K562 (cell line): ENCODE measurements around the gene CXCL1. TPM values are rescaled to one million over a fixed set of nuclear protein-coding genes. Genes with fewer than 3 reads are reported as not detected.
A peak's percentile ranks its signal among the peaks of the same experiment; 100 is the strongest.

Experiments used
- CTCF ChIP-seq, 3 experiments: IDR thresholded peaks in 2 of 3; conservative IDR thresholded peaks in 1 of 3; 2 replicates each; pipeline ENCODE4 v1.5.1; 2011 to 2012; ENCODE audit warnings: low read length in 3 of 3, mild to moderate bottlenecking in 3 of 3, control low read depth in 2 of 3, improper control_type of control experiment in 1 of 3, inconsistent platforms in 1 of 3, low read depth in 1 of 3, mixed read lengths in 1 of 3, moderate library complexity in 1 of 3; ENCODE audit not compliant: insufficient read depth in 2 of 3
- REST ChIP-seq, 2 experiments: fragments of 450-650 bp; formaldehyde crosslinking in 1 of 2; IDR thresholded peaks; 2 replicates each; pipeline versions ENCODE4 v1.4.0 to v1.6.1; 2014 to 2020; ENCODE audit warnings: mild to moderate bottlenecking in 2 of 2, borderline replicate concordance in 1 of 2, low read depth in 1 of 2
- SMC3 ChIP-seq: conservative IDR thresholded peaks from 2 replicates; pipeline ENCODE4 v1.6.1; 2011; ENCODE audit warnings: low read depth, low read length, improper control_type of control experiment; ENCODE audit not compliant: insufficient read depth
- TCFL5 ChIP-seq: fragments of 250-450 bp; sonication (Bioruptor Pico); conservative IDR thresholded peaks from 2 replicates; pipeline ENCODE4 v1.6.1; 2021; ENCODE audit warnings: mild to moderate bottlenecking, moderate library complexity, matching md5 sums
- ZBTB7A ChIP-seq: IDR thresholded peaks from 2 replicates; pipeline ENCODE4 v1.6.1; 2011; ENCODE audit warnings: low read depth, mild to moderate bottlenecking, low read length, moderate library complexity, borderline replicate concordance; ENCODE audit not compliant: control insufficient read depth
- ZFX ChIP-seq: sonication (generic); formaldehyde crosslinking; IDR thresholded peaks from 2 replicates; pipeline ENCODE4 v1.8.0; 2022; ENCODE audit warnings: mild to moderate bottlenecking, missing genetic modification reagents, moderate library complexity
- ZNF23 ChIP-seq: fragments of 250-450 bp; sonication (Bioruptor Pico); IDR thresholded peaks from 2 replicates; pipeline ENCODE4 v1.4.0; 2020; ENCODE audit warnings: mild to moderate bottlenecking
- polyA plus RNA-seq, 8 experiments: library from polyadenylated mRNA; depleted of rRNA in 4 of 8; stranded (reverse) in 5 of 8; unstranded in 3 of 8; fragments of >200 nt; fragmentation: Nextera tagmentation in 2 of 8; fragmentation: Illumina TruSeq in 1 of 8; extraction: Ambion mirVana in 2 of 8; extraction: Trizol in 1 of 8; gene quantifications; 2 replicates each; pipeline versions ENCODE4 v1.2.1 to v1.2.3, GENCODE V29; 2011 to 2014; ENCODE audit warnings: inconsistent platforms in 1 of 8, missing spikeins in 1 of 8
- total RNA-seq, 7 experiments: library from RNA; depleted of rRNA in 6 of 7; stranded (reverse); fragments of >200 nt in 6 of 7; fragmentation: Illumina TruSeq in 2 of 7; extraction: Trizol in 2 of 7; gene quantifications; 2 replicates each; pipeline versions ENCODE4 v1.2.1 to v1.2.3, GENCODE V29; 2011 to 2021; ENCODE audit warnings: low replicate concordance in 1 of 7
- TF ChIP-seq, protein P1 (sequence below), 2 experiments: fragments of 450-650 bp; conservative IDR thresholded peaks; 2 replicates each; pipeline ENCODE4 v1.6.1; 2017; ENCODE audit warnings: mild to moderate bottlenecking in 2 of 2, moderate library complexity in 2 of 2
- TF ChIP-seq, protein P2 (sequence below): sonication (generic); formaldehyde crosslinking; IDR thresholded peaks from 2 replicates; pipeline ENCODE4 v1.8.0; 2022; ENCODE audit warnings: missing genetic modification reagents, mild to moderate bottlenecking, moderate library complexity, borderline replicate concordance
- TF ChIP-seq, protein P3 (sequence below): sonication (generic); formaldehyde crosslinking; IDR thresholded peaks from 2 replicates; pipeline ENCODE4 v1.8.0; 2022; ENCODE audit warnings: missing genetic modification reagents, mild to moderate bottlenecking, borderline replicate concordance

CXCL1 gene
- total and polyA plus RNA-seq, 9 of the 15 experiments (the other 6 are each of a cell fraction or from before 2014, with no cell fraction given), result 0.07 to 2.2 (median 0.32) TPM; not detected in 3

DNA sequence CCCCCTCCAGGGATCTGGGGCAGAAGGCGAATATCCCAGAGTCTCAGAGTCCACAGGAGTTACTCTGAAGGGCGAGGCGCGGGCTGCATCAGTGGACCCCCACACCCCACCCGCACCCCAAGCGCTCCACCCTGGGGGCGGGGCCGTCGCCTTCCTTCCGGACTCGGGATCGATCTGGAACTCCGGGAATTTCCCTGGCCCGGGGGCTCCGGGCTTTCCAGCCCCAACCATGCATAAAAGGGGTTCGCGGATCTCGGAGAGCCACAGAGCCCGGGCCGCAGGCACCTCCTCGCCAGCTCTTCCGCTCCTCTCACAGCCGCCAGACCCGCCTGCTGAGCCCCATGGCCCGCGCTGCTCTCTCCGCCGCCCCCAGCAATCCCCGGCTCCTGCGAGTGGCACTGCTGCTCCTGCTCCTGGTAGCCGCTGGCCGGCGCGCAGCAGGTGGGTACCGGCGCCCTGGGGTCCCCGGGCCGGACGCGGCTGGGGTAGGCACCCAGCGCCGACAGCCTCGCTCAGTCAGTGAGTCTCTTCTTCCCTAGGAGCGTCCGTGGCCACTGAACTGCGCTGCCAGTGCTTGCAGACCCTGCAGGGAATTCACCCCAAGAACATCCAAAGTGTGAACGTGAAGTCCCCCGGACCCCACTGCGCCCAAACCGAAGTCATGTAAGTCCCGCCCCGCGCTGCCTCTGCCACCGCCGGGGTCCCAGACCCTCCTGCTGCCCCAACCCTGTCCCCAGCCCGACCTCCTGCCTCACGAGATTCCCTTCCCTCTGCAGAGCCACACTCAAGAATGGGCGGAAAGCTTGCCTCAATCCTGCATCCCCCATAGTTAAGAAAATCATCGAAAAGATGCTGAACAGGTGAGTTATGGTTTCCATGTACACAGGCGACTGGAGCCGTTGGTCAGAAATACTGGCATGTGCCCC lies at the start of gene CXCL1 (continued):
- TF ChIP-seq ZFX (CRISPR knock-in tag), result peak; percentile 16; the same call in 1 of the 2 replicates
- TF ChIP-seq, protein P1, sequence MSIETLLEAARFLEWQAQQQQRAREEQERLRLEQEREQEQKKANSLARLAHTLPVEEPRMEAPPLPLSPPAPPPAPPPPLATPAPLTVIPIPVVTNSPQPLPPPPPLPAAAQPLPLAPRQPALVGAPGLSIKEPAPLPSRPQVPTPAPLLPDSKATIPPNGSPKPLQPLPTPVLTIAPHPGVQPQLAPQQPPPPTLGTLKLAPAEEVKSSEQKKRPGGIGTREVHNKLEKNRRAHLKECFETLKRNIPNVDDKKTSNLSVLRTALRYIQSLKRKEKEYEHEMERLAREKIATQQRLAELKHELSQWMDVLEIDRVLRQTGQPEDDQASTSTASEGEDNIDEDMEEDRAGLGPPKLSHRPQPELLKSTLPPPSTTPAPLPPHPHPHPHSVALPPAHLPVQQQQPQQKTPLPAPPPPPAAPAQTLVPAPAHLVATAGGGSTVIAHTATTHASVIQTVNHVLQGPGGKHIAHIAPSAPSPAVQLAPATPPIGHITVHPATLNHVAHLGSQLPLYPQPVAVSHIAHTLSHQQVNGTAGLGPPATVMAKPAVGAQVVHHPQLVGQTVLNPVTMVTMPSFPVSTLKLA (conservative IDR thresholded peaks at IDR 0.05), result 0 out of 4 replicates have a peak, but pooled peaks of 1 of the 2 experiments have one; percentile 13
- peak; percentile 83; the same call in 1 of the 2 replicates for TF ChIP-seq ZBTB7A
- TF ChIP-seq CTCF (IDR thresholded peaks at IDR 0.05 in 2 of 3, conservative IDR thresholded peaks at IDR 0.05 in 1 of 3; ENCODE audit: insufficient read depth in 2 of 3, low read depth in 1 of 3, low read length in 3 of 3), result peak in 2 of 3 experiments; percentile 49 to 69; a peak in 4 of 6 replicates
- 0 out of 2 replicates have a peak, but pooled peaks have one; percentile 13 for TF ChIP-seq SMC3
- no peak for TF ChIP-seq ZNF23 (CRISPR knock-in tag)
- TF ChIP-seq, protein P2, sequence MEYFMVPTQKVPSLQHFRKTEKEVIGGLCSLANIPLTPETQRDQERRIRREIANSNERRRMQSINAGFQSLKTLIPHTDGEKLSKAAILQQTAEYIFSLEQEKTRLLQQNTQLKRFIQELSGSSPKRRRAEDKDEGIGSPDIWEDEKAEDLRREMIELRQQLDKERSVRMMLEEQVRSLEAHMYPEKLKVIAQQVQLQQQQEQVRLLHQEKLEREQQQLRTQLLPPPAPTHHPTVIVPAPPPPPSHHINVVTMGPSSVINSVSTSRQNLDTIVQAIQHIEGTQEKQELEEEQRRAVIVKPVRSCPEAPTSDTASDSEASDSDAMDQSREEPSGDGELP, result peak; percentile 53; the same call in 1 of the 2 replicates
- TF ChIP-seq, protein P3, sequence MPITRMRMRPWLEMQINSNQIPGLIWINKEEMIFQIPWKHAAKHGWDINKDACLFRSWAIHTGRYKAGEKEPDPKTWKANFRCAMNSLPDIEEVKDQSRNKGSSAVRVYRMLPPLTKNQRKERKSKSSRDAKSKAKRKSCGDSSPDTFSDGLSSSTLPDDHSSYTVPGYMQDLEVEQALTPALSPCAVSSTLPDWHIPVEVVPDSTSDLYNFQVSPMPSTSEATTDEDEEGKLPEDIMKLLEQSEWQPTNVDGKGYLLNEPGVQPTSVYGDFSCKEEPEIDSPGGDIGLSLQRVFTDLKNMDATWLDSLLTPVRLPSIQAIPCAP (CRISPR knock-in tag), result no peak
- peak; percentile 24; the same call in 1 of the 2 replicates for TF ChIP-seq REST (IDR thresholded peaks at IDR 0.05; ENCODE audit: borderline replicate concordance)
- TF ChIP-seq REST (CRISPR knock-in tag; IDR thresholded peaks at IDR 0.05; ENCODE audit: low read depth), result no peak
- no peak for TF ChIP-seq TCFL5 (CRISPR knock-in tag)
